Measurements from ENCODE around the gene SMIM45.

DNA sequence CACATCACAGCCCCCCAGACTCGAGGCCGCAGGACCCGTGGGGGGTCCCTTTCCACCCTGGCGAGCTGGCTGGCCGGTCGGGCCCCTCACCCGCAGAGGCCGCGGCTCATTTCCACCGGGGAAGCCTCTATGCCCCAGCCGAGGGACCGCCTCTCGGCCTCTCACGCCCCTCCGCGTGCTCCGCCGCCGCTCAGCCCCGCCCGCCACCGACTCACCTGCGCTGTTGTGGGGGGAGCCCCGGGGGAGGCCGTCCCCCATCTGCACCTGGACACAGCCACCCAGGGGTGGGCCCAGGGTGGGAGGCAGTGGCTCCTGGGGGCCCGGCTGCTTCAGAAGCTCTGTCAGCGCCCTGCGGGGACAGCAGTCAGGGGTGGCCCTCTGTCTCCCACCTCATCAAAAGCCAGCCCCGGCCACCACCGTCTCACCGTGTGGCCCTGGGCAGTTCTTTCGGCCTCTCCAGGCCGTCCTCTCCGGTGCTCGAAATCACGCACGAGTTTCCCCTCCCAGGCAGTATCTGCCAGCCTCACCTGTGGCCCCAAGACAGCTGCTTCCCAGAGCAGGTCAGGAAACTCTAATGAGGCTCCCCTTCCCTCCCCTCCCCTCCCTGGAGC lies 40.8 kb upstream of the SMIM45 start:
- TF ChIP-seq, protein P1, sequence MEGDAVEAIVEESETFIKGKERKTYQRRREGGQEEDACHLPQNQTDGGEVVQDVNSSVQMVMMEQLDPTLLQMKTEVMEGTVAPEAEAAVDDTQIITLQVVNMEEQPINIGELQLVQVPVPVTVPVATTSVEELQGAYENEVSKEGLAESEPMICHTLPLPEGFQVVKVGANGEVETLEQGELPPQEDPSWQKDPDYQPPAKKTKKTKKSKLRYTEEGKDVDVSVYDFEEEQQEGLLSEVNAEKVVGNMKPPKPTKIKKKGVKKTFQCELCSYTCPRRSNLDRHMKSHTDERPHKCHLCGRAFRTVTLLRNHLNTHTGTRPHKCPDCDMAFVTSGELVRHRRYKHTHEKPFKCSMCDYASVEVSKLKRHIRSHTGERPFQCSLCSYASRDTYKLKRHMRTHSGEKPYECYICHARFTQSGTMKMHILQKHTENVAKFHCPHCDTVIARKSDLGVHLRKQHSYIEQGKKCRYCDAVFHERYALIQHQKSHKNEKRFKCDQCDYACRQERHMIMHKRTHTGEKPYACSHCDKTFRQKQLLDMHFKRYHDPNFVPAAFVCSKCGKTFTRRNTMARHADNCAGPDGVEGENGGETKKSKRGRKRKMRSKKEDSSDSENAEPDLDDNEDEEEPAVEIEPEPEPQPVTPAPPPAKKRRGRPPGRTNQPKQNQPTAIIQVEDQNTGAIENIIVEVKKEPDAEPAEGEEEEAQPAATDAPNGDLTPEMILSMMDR (IDR thresholded peaks at IDR 0.05) = no peak
- TF ChIP-seq POLR2A (IDR thresholded peaks at IDR 0.05) = no peak
- no peak for TF ChIP-seq EP300 (IDR thresholded peaks at IDR 0.05)

Data from ovary (tissue), 3 donors.